CD8-positive, alpha-beta memory T cell (primary cell): ENCODE results near the gene CLDN4. TPM values are rescaled to one million over a fixed set of nuclear protein-coding genes. Genes with fewer than 3 reads are reported as not detected.
"Not testable (repeated sequence)": the region's sequence is repeated elsewhere in the genome, so short reads cannot be mapped to it uniquely, and the experiment has no call there.

ENCODE experiments used
- CTCF ChIA-PET: fragments of 350-600 bp; sonication (Branson Sonifier 250); formaldehyde crosslinking; loops from one replicate; lab custom pipeline; 2021; ENCODE audit warnings: antibody characterized with exemption; lab: Charles Lee
- POLR2A ChIA-PET: fragments of 350-600 bp; sonication (Branson Sonifier 250); formaldehyde crosslinking; loops from one replicate; lab custom pipeline; 2021; ENCODE audit warnings: antibody characterized with exemption; lab: Charles Lee
- DNase-seq, 5 donors: peaks; one replicate each; pipeline versions ENCODE4 v3.0.0 to v3.0.0-alpha.2; 2020 to 2022; ENCODE audit warnings: mixed read lengths in 1 of 5
- H3K27ac ChIP-seq: one replicate; pipeline ENCODE4 v1.7.0; 2013; ENCODE audit warnings: low read depth, mild to moderate bottlenecking, low read length, moderate library complexity
- H3K27me3 ChIP-seq: 2 replicates; pipeline ENCODE4 v1.7.0; 2013; ENCODE audit warnings: low read length, mild to moderate bottlenecking; ENCODE audit not compliant: insufficient read depth, poor library complexity, severe bottlenecking
- H3K36me3 ChIP-seq: 2 replicates; pipeline ENCODE4 v1.7.0; 2013; ENCODE audit warnings: mild to moderate bottlenecking, low read length, moderate library complexity; ENCODE audit not compliant: insufficient read depth
- H3K4me1 ChIP-seq: 2 replicates; pipeline ENCODE4 v1.7.0; 2013; ENCODE audit warnings: mild to moderate bottlenecking, low read length, moderate library complexity; ENCODE audit not compliant: insufficient read depth
- H3K4me3 ChIP-seq: 2 replicates; pipeline ENCODE4 v1.7.0; 2013; ENCODE audit warnings: mild to moderate bottlenecking, low read length
- H3K9me3 ChIP-seq: 2 replicates; pipeline ENCODE4 v1.7.0; 2013; ENCODE audit warnings: mild to moderate bottlenecking, low read length
- H3K27ac Mint-ChIP-seq, 8 donors: one replicate each; pipeline ENCODE4 v1.8.0; 2020 to 2021; ENCODE audit warnings: mixed read lengths in 8 of 8, mild to moderate bottlenecking in 6 of 8, inconsistent platforms in 3 of 8, moderate library complexity in 3 of 8
- H3K27me3 Mint-ChIP-seq, 2 donors: one replicate each; pipeline ENCODE4 v1.8.0; 2020 to 2021; ENCODE audit warnings: mixed read lengths in 2 of 2, mild to moderate bottlenecking in 1 of 2, moderate library complexity in 1 of 2
- H3K36me3 Mint-ChIP-seq, 3 donors: one replicate each; pipeline ENCODE4 v1.8.0; 2020 to 2021; ENCODE audit warnings: mixed read lengths in 3 of 3, inconsistent platforms in 1 of 3, mild to moderate bottlenecking in 1 of 3
- H3K4me1 Mint-ChIP-seq, 3 donors: one replicate each; pipeline ENCODE4 v1.8.0; 2020 to 2021; ENCODE audit warnings: mixed read lengths in 3 of 3, inconsistent platforms in 1 of 3, mild to moderate bottlenecking in 1 of 3
- H3K4me3 Mint-ChIP-seq, 7 donors: one replicate each; pipeline ENCODE4 v1.8.0; 2020 to 2021; ENCODE audit warnings: mixed read lengths in 7 of 7, mild to moderate bottlenecking in 6 of 7, moderate library complexity in 4 of 7, inconsistent platforms in 2 of 7
- H3K9me3 Mint-ChIP-seq, 5 donors: one replicate each; pipeline ENCODE4 v1.8.0; 2020 to 2022; ENCODE audit warnings: mixed read lengths in 5 of 5, mild to moderate bottlenecking in 3 of 5, moderate library complexity in 2 of 5, inconsistent platforms in 1 of 5
- polyA plus RNA-seq: library from polyadenylated mRNA; unstranded; fragments of 300-500 nt; fragmentation: Illumina TruSeq; gene quantifications from one replicate; pipeline ENCODE4 v1.2.3, GENCODE V29; 2021
- total RNA-seq, 2 experiments: library from RNA; stranded (reverse); gene quantifications; one replicate each; pipeline ENCODE4 v1.2.3, GENCODE V29; 2021

CLDN4 gene, protein sequence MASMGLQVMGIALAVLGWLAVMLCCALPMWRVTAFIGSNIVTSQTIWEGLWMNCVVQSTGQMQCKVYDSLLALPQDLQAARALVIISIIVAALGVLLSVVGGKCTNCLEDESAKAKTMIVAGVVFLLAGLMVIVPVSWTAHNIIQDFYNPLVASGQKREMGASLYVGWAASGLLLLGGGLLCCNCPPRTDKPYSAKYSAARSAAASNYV
- total RNA-seq (under 1 TPM in 1 of 2 experiments, not detected in 1; 0.15 TPM), polyA plus RNA-seq (not detected)

DNA sequence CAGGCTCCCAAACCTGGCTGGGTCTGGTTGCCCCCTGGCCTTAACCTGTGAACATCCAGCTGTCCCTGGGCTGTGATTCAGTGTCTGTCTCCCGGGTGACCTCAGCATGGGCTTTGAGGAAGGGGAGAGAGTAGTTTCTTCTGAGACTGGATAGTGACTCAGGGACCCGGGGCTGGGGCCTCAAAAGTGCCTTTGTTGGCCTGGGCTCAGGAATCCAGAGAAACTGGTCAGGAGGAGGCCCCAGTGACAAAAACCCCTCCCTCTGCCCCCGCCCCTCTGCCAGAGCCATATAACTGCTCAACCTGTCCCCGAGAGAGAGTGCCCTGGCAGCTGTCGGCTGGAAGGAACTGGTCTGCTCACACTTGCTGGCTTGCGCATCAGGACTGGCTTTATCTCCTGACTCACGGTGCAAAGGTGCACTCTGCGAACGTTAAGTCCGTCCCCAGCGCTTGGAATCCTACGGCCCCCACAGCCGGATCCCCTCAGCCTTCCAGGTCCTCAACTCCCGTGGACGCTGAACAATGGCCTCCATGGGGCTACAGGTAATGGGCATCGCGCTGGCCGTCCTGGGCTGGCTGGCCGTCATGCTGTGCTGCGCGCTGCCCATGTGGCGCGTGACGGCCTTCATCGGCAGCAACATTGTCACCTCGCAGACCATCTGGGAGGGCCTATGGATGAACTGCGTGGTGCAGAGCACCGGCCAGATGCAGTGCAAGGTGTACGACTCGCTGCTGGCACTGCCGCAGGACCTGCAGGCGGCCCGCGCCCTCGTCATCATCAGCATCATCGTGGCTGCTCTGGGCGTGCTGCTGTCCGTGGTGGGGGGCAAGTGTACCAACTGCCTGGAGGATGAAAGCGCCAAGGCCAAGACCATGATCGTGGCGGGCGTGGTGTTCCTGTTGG is at the start of gene CLDN4:
Gene CLDN4 (plus strand): TSS at position 316 of the 903 bp plus-strand sequence. CDS start 206 bp downstream, at position 522.
- peaks cover 6% of the 10 kb centered on the region for H3K4me1 ChIP-seq
- H3K27me3 ChIP-seq: no peaks in the 10 kb centered on the region
- no peak within 1 kb of the TSS for H3K4me3 ChIP-seq
- H3K4me1 Mint-ChIP-seq: peaks cover 22 to 31% (median 25%) of the 10 kb centered on the region in 3 donors
- POLR2A ChIA-PET: no interaction called here
- no peaks in the 10 kb centered on the region for H3K36me3 Mint-ChIP-seq
- peak within 1 kb of the TSS in 1 of 8 donors; percentile 87 for H3K27ac Mint-ChIP-seq
- no peak for DNase-seq
- no peak within 1 kb of the TSS for H3K4me3 Mint-ChIP-seq
- CTCF ChIA-PET: no interaction called here
- H3K36me3 ChIP-seq: no peaks in the 10 kb centered on the region
- no peaks in the 10 kb centered on the region for H3K9me3 ChIP-seq
- H3K27ac ChIP-seq: no peak within 1 kb of the TSS
- no peaks in the 10 kb centered on the region for H3K9me3 Mint-ChIP-seq
- peaks cover 8 to 18% of the 10 kb centered on the region in 2 donors for H3K27me3 Mint-ChIP-seq

DNA sequence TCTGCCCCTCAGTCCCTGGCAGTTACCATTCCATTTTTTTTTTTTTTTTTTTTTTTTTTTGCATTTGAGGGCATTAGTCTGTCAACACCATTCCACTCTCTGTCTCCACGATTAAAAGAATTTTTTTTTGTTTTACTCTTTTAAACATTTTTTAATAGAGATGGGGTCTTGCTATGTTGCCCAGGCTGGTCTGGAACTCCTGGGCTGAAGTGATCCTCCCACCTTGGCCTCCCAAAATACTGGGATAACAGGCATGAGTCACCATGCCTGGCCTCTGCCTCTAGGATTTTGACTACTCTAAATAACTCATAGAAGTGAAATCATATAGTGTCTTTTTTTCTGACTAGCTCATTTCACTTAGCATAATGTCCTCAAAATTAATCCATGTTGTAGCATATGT is 44.2 kb upstream of the CLDN4 start:
- H3K27me3 Mint-ChIP-seq: peaks cover 4 to 5% of the 10 kb centered on the region in 2 donors
- H3K27ac ChIP-seq: no peak overlapping the region
- ChIA-PET POLR2A (no interaction called here), CTCF (no interaction called here)
- H3K36me3 ChIP-seq: no peaks in the 10 kb centered on the region
- H3K4me3 Mint-ChIP-seq: no peak overlapping the region
- no peaks in the 10 kb centered on the region for H3K9me3 ChIP-seq
- peaks cover 0 to 7% (median 0%) of the 10 kb centered on the region in 5 donors for H3K9me3 Mint-ChIP-seq
- no peaks in the 10 kb centered on the region for H3K36me3 Mint-ChIP-seq
- no peaks in the 10 kb centered on the region for H3K4me1 ChIP-seq
- no peak for DNase-seq
- H3K4me3 ChIP-seq: no peak overlapping the region
- no peaks in the 10 kb centered on the region for H3K4me1 Mint-ChIP-seq
- H3K27me3 ChIP-seq: no peaks in the 10 kb centered on the region
- no peak overlapping the region for H3K27ac Mint-ChIP-seq

DNA sequence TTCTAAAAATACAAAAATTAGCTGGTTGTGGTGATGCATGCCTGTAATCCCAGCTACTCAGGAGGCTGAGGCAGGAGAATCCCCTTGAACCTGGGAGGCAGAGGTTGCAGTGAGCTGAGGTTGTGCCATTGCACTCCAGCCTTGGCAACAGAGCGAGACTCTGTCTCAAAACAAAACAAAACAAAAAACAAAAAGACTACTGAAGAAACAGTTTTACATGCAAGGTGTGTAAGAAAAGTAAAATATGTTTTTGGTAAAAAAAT is 43.1 kb upstream of the CLDN4 start:
- peaks cover 4 to 10% of the 10 kb centered on the region in 2 donors for H3K27me3 Mint-ChIP-seq
- H3K4me1 ChIP-seq, CTCF ChIA-PET: not testable (repeated sequence)

DNA sequence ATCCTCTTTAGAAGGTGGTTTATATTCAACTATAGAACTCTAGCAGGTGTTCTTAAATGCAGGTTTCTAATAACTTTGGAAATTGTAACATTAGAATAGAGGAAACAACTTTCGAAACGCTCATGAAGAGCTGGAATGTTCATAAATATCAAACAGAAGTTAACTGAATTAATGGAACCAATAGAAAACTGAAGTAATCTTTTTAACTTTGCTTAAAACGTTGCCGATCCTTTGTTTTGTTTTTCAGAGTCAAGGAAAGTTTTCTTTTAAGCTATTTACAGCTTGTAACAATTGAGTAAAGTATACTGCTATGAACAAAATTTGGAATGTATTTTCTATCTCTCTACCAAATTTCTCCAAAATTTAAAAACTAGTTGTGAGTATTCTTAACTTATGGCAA is 41.7 kb upstream of the CLDN4 start:
- CTCF ChIA-PET: no interaction called here
- Mint-ChIP-seq H3K9me3 (peaks cover 0 to 7% (median 0%) of the 10 kb centered on the region in 5 donors), H3K4me1 (no peaks in the 10 kb centered on the region), H3K4me3 (no peak overlapping the region), H3K27me3 (peaks cover 4 to 10% of the 10 kb centered on the region in 2 donors), H3K27ac (no peak overlapping the region), H3K36me3 (no peaks in the 10 kb centered on the region)
- DNase-seq: no peak
- no peaks in the 10 kb centered on the region for H3K36me3 ChIP-seq
- H3K27ac ChIP-seq: no peak overlapping the region
- no peaks in the 10 kb centered on the region for H3K27me3 ChIP-seq
- no peaks in the 10 kb centered on the region for H3K9me3 ChIP-seq
- H3K4me1 ChIP-seq: no peaks in the 10 kb centered on the region
- H3K4me3 ChIP-seq: no peak overlapping the region
- POLR2A ChIA-PET: no interaction called here

More for the DNA sequence above, 43.1 kb upstream of the CLDN4 start:
- not testable (repeated sequence) for H3K9me3 ChIP-seq, H3K27me3 ChIP-seq, H3K4me3 Mint-ChIP-seq, H3K9me3 Mint-ChIP-seq, H3K27ac Mint-ChIP-seq, H3K4me1 Mint-ChIP-seq, H3K36me3 Mint-ChIP-seq, DNase-seq, H3K4me3 ChIP-seq, H3K36me3 ChIP-seq
- H3K27ac ChIP-seq: peak overlapping the region; percentile 1
- POLR2A ChIA-PET: interaction anchor here (0.6 kb wide), 1 partner anchor 82 kb away, joined by 3 read pairs; no protein-coding TSS in a partner anchor

DNA sequence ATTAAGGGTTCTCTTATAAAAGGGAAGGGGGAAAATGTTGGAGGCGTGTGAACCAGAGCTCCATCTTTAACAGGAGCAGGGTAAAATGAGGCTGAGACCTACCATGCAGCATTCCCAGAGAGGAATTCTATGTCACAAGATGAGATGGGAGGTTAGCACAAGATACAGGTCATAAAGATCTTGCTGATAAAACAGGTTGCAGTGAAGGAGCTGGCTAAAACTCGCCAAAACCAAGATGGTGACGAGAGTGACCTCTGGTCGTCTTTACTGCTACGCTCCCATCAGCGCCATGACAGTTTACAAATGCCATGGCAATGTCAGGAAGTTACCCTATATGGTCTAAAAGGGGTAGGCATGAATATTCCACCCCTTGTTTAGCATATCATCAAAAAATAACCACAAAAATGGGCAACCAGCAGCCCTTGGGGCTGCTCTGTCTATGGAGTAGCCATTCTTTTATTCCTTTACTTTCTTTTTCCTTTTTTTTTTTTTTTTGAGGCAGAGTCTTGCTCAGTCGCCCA is 39.6 kb upstream of the CLDN4 start:
- peaks cover 4 to 19% of the 10 kb centered on the region in 2 donors for H3K27me3 Mint-ChIP-seq
- H3K27ac ChIP-seq, H3K27me3 ChIP-seq, H3K9me3 Mint-ChIP-seq, H3K4me1 ChIP-seq, H3K4me1 Mint-ChIP-seq, POLR2A ChIA-PET, H3K9me3 ChIP-seq, H3K4me3 ChIP-seq, H3K4me3 Mint-ChIP-seq, H3K36me3 ChIP-seq, DNase-seq, CTCF ChIA-PET, H3K36me3 Mint-ChIP-seq, H3K27ac Mint-ChIP-seq: not testable (repeated sequence)

DNA sequence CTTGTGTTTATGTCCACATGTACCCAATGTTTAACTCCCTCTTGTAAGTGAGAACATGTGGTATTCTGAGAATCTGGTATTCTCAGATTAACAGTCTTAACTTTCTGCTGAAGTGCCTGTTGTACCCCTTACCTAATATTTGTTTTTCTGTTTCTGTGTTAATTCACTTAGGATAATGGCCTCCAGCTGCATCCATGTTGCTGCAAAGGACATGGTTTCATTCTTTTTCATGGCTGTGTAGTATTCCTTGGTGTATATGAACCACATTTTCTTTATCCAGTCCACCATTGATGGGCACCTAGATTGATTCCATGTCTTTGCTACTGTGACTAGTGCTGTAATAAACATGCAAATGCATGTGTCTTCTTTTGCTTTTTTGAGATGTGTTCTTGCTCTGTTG is 35.6 kb upstream of the CLDN4 start:
- H3K4me3 ChIP-seq, H3K4me1 Mint-ChIP-seq, H3K36me3 Mint-ChIP-seq, H3K27me3 ChIP-seq, H3K4me3 Mint-ChIP-seq, H3K9me3 Mint-ChIP-seq, DNase-seq, H3K36me3 ChIP-seq, POLR2A ChIA-PET, H3K4me1 ChIP-seq, H3K9me3 ChIP-seq, H3K27ac ChIP-seq, CTCF ChIA-PET, H3K27ac Mint-ChIP-seq: not testable (repeated sequence)
- peaks cover 4 to 19% of the 10 kb centered on the region in 2 donors for H3K27me3 Mint-ChIP-seq

DNA sequence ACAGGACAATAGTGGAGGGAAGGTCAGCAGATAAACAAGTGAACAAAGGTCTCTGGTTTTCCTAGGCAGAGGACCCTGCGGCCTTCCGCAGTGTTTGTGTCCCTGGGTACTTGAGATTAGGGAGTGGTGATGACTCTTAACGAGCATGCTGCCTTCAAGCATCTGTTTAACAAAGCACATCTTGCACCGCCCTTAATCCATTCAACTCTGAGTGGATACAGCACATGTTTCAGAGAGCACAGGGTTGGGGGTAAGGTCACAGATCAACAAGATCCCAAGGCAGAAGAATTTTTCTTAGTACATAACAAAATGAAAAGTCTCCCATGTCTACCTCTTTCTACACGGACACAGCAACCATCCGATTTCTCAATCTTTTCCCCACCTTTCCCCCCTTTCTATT is 34.1 kb upstream of the CLDN4 start:
- H3K4me3 ChIP-seq, H3K27me3 ChIP-seq, H3K4me1 Mint-ChIP-seq, H3K4me1 ChIP-seq, H3K27ac ChIP-seq, DNase-seq, H3K9me3 ChIP-seq, H3K36me3 Mint-ChIP-seq, POLR2A ChIA-PET, H3K36me3 ChIP-seq, CTCF ChIA-PET, H3K27ac Mint-ChIP-seq, H3K9me3 Mint-ChIP-seq, H3K4me3 Mint-ChIP-seq: not testable (repeated sequence)
- H3K27me3 Mint-ChIP-seq: peaks cover 3 to 14% of the 10 kb centered on the region in 2 donors

DNA sequence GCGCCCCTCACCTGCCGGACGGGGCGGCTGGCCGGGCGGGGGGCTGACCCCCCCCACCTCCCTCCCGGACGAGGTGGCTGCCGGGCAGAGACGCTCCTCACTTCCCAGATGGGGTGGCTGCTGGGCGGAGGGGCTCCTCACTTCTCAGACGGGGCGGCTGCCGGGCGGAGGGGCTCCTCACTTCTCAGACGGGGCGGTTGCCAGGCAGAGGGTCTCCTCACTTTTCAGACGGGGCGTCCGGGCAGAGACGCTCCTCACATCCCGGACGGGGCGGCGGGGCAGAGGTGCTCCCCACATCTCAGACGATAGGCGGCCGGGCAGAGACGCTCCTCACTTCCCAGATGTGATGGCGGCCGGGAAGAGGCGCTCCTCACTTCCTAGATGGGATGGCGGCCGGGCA is 33.6 kb upstream of the CLDN4 start:
- H3K4me3 Mint-ChIP-seq, POLR2A ChIA-PET, H3K36me3 ChIP-seq, DNase-seq, H3K4me3 ChIP-seq, CTCF ChIA-PET, H3K36me3 Mint-ChIP-seq, H3K9me3 Mint-ChIP-seq, H3K4me1 Mint-ChIP-seq, H3K27ac Mint-ChIP-seq, H3K4me1 ChIP-seq, H3K9me3 ChIP-seq, H3K27ac ChIP-seq, H3K27me3 ChIP-seq: not testable (repeated sequence)
- peaks cover 3 to 12% of the 10 kb centered on the region in 2 donors for H3K27me3 Mint-ChIP-seq
